Mesangial cell (primary cell): Measurements from ENCODE around the gene COL4A1. TPM values are rescaled to one million over a fixed set of nuclear protein-coding genes. Genes with fewer than 3 reads are reported as not detected.

ENCODE experiments used
- total RNA-seq: library from RNA; depleted of rRNA; stranded (reverse); fragments of >200 nt; gene quantifications from 2 replicates; pipeline ENCODE4 v1.2.3, GENCODE V29; 2015

The COL4A1 gene
- 1,287 and 1,642 TPM in 2 replicates for total RNA-seq

GRCh38 chr13:110306960-110307766 lies at the start of gene COL4A1, which contains the start of gene COL4A2:
TSS of gene COL4A1 (minus strand) at chr13:110307157. CDS start at chr13:110307027, 130 bp downstream.
TSS of gene COL4A2 (plus strand) at chr13:110307284. CDS start at chr13:110307904, 620 bp downstream.

Other genes starting within 250 kb of the COL4A1 start
- 1,081 and 2,076 TPM in 2 replicates for gene COL4A2, start 127 bp upstream of the COL4A1 start, total RNA-seq